IMR-90 (cell line): ENCODE data around the gene ORAI3. TPM values are rescaled to one million over a fixed set of nuclear protein-coding genes. Genes with fewer than 3 reads are reported as not detected.

ENCODE experiments used
- ATAC-seq: fragments of 200-7000 bp; cut with Tn5 transposase; 2 replicates; pipeline ENCODE4 v1.9.1; 2020; ENCODE audit warnings: low read depth, mild to moderate bottlenecking, moderate library complexity
- BruUV-seq: library from RNA; stranded (reverse); fragments of 400-500 nt; replicated peaks from 2 replicates; lab custom pipeline; 2021; lab: Mats Ljungman, UMichigan
- CTCF ChIA-PET: fragments of 300-600 bp; formaldehyde crosslinking; extraction: SDS; loops from one replicate; lab custom pipeline; 2021; ENCODE audit warnings: antibody characterized with exemption; lab: Yijun Ruan, JAX
- POLR2A ChIA-PET: fragments of 300-600 bp; sonication (Branson Sonifier 250); formaldehyde crosslinking; loops from one replicate; lab custom pipeline; 2022; ENCODE audit warnings: antibody characterized with exemption; ENCODE audit not compliant: unreplicated experiment; lab: Charles Lee
- DNase-seq: peaks from one replicate; pipeline ENCODE4 v3.0.0; 2013
- H2AFZ ChIP-seq: replicated peaks from 2 replicates; pipeline ENCODE3; 2013; ENCODE audit warnings: low read length, mild to moderate bottlenecking; ENCODE audit not compliant: poor library complexity
- H2AK5ac ChIP-seq: 2 replicates; pipeline ENCODE4 v1.6.1; 2013; ENCODE audit warnings: low read depth, low read length, inconsistent platforms
- H2AK9ac ChIP-seq: replicated peaks from 2 replicates; pipeline ENCODE3; 2013; ENCODE audit warnings: mild to moderate bottlenecking, low read depth, low read length, moderate library complexity; ENCODE audit not compliant: poor library complexity
- H2BK120ac ChIP-seq: 2 replicates; pipeline ENCODE4 v1.6.1; 2013; ENCODE audit warnings: low read depth, low read length, inconsistent platforms
- H2BK15ac ChIP-seq: 3 replicates; pipeline ENCODE4 v1.6.1; 2013; ENCODE audit warnings: low read depth, low read length, inconsistent platforms
- H2BK20ac ChIP-seq: 2 replicates; pipeline ENCODE4 v1.6.1; 2013; ENCODE audit warnings: low read depth, mild to moderate bottlenecking, inconsistent platforms, low read length, moderate library complexity
- H2BK5ac ChIP-seq: 2 replicates; pipeline ENCODE4 v1.6.1; 2013; ENCODE audit warnings: mild to moderate bottlenecking, low read depth, low read length, inconsistent platforms; ENCODE audit not compliant: poor library complexity, severe bottlenecking
- H3K14ac ChIP-seq: replicated peaks from 2 replicates; pipeline ENCODE4 v1.6.1; 2013; ENCODE audit warnings: low read depth, low read length, inconsistent platforms
- H3K18ac ChIP-seq: 2 replicates; pipeline ENCODE4 v1.6.1; 2013; ENCODE audit warnings: low read depth, low read length, control low read depth
- H3K23ac ChIP-seq: 2 replicates; pipeline ENCODE4 v1.6.1; 2013; ENCODE audit warnings: low read depth, low read length, inconsistent platforms
- H3K27ac ChIP-seq: 2 replicates; pipeline ENCODE4 v1.5.1; 2013; ENCODE audit warnings: mild to moderate bottlenecking, control low read depth, low read length; ENCODE audit not compliant: insufficient read depth
- H3K27me3 ChIP-seq: 2 replicates; pipeline ENCODE4 v1.6.1; 2013; ENCODE audit warnings: low read length; ENCODE audit not compliant: control insufficient read depth, insufficient read depth
- H3K36me3 ChIP-seq: 2 replicates; pipeline ENCODE4 v1.6.1; 2013; ENCODE audit warnings: low read length, mixed read lengths; ENCODE audit not compliant: control insufficient read depth, insufficient read depth
- H3K4ac ChIP-seq: 2 replicates; pipeline ENCODE4 v1.6.1; 2013; ENCODE audit warnings: low read depth, low read length, inconsistent platforms
- H3K4me1 ChIP-seq: 2 replicates; pipeline ENCODE4 v1.6.1; 2013; ENCODE audit warnings: low read length, mixed read lengths; ENCODE audit not compliant: control insufficient read depth, insufficient read depth
- H3K4me2 ChIP-seq: 2 replicates; pipeline ENCODE4 v1.6.1; 2013; ENCODE audit warnings: low read depth, mild to moderate bottlenecking, control low read depth, low read length, moderate library complexity
- H3K4me3 ChIP-seq: 2 replicates; pipeline ENCODE4 v1.5.1; 2013; ENCODE audit warnings: low read depth, mild to moderate bottlenecking, control low read depth, low read length, moderate library complexity; ENCODE audit not compliant: insufficient read depth
- H3K56ac ChIP-seq: 2 replicates; pipeline ENCODE4 v1.6.1; 2013; ENCODE audit warnings: low read length, inconsistent platforms; ENCODE audit not compliant: insufficient read depth; ENCODE audit errors: extremely low read depth
- H3K79me1 ChIP-seq, 2 experiments: 2 replicates each; pipeline ENCODE4 v1.6.1; 2013; ENCODE audit warnings: low read length in 2 of 2, inconsistent platforms in 1 of 2, low read depth in 1 of 2
- H3K9ac ChIP-seq: 2 replicates; pipeline ENCODE4 v1.6.1; 2013; ENCODE audit warnings: low read depth, low read length, control low read depth
- H3K9me1 ChIP-seq: 2 replicates; pipeline ENCODE4 v1.6.1; 2013; ENCODE audit warnings: low read length, inconsistent platforms; ENCODE audit not compliant: insufficient read depth
- H3K9me3 ChIP-seq: 2 replicates; pipeline ENCODE4 v1.6.1; 2013; ENCODE audit warnings: low read length; ENCODE audit not compliant: control insufficient read depth, insufficient read depth
- H4K20me1 ChIP-seq: 2 replicates; pipeline ENCODE4 v1.6.1; 2013; ENCODE audit warnings: low read length, inconsistent platforms; ENCODE audit not compliant: insufficient read depth
- H4K5ac ChIP-seq: 2 replicates; pipeline ENCODE4 v1.6.1; 2013; ENCODE audit warnings: mild to moderate bottlenecking, low read depth, low read length, control low read depth
- H4K8ac ChIP-seq, 2 experiments: 2 replicates each; pipeline ENCODE4 v1.6.1; 2013; ENCODE audit warnings: low read depth in 2 of 2, low read length in 2 of 2, control low read depth in 1 of 2, inconsistent platforms in 1 of 2
- H4K91ac ChIP-seq: 2 replicates; pipeline ENCODE4 v1.6.1; 2013; ENCODE audit warnings: low read depth, low read length, inconsistent platforms; ENCODE audit not compliant: insufficient read depth
- BHLHE40 ChIP-seq: fragments of 150-350 bp; IDR thresholded peaks from 2 replicates; pipeline ENCODE4 v1.6.1; 2016; ENCODE audit warnings: mild to moderate bottlenecking, low read depth, low read length
- MAFK ChIP-seq: IDR thresholded peaks from 2 replicates; pipeline ENCODE4 v1.6.1; 2012; ENCODE audit warnings: low read depth, low read length, improper control_type of control experiment
- MXI1 ChIP-seq: IDR thresholded peaks from 2 replicates; pipeline ENCODE4 v1.6.1; 2012; ENCODE audit warnings: low read depth, mild to moderate bottlenecking, low read length, moderate library complexity, borderline replicate concordance
- NFE2L2 ChIP-seq: fragments of 150-350 bp; IDR thresholded peaks from 2 replicates; pipeline ENCODE4 v1.6.1; 2016; ENCODE audit warnings: low read depth, mild to moderate bottlenecking, low read length
- RCOR1 ChIP-seq: IDR thresholded peaks from 2 replicates; pipeline ENCODE4 v1.6.1; 2012; ENCODE audit warnings: mild to moderate bottlenecking, low read length, improper control_type of control experiment; ENCODE audit not compliant: insufficient replicate concordance
- USF2 ChIP-seq: fragments of 150-350 bp; IDR thresholded peaks from 2 replicates; pipeline ENCODE4 v1.6.1; 2017; ENCODE audit warnings: mild to moderate bottlenecking, antibody characterized with exemption, low read length, low read depth
- WGBS, 2 experiments: methylation state at CpG; one replicate each; pipeline versions ENCODE4 v1.1.5 to v1.1.7; 2013; ENCODE audit warnings: missing lambda C conversion rate in 2 of 2; ENCODE audit not compliant: insufficient read length in 1 of 2; ENCODE audit errors: extremely low coverage in 2 of 2; 5-methylcytosine and 5-hydroxymethylcytosine counted together
- dilution Hi-C: fragments of 300-500 bp; cut with HindIII; formaldehyde crosslinking; loops from one replicate; pipeline ENCODE4 v1.14.3; 2018; ENCODE audit warnings: low sequenced_read_pairs; ENCODE audit not compliant: unreplicated experiment
- in situ Hi-C: fragments of 300-500 bp; cut with MboI; formaldehyde crosslinking; loops from 3 replicates; pipeline ENCODE4 v1.14.3; 2019; ENCODE audit warnings: low sequenced_read_pairs, inconsistent platforms, mixed read lengths
- intact Hi-C: fragments of 100-400 bp; cut with micrococcal nuclease; formaldehyde crosslinking; loops from 2 replicates; pipeline ENCODE4 v1.10.0; 2022
- polyA plus RNA-seq, 3 experiments: library from polyadenylated mRNA; depleted of rRNA; stranded (reverse); fragments of >200 nt; gene quantifications; 2 replicates each; pipeline ENCODE4 v1.2.3, GENCODE V29; 2012; ENCODE audit warnings: low replicate concordance in 1 of 3
- total RNA-seq: library from RNA; depleted of rRNA; stranded (reverse); fragments of >200 nt; gene quantifications from 2 replicates; pipeline ENCODE4 v1.2.3, GENCODE V29; 2012

Gene ORAI3
- total and polyA plus RNA-seq, 2 of the 4 experiments (the other 2 are of a cell fraction): 6.8 to 16.9 TPM

GRCh38 chr16:30924076-30924912 is 24.6 kb upstream of the ORAI3 start:
- H4K20me1 ChIP-seq: peaks cover 4% of the 10 kb centered on the region; the same call in 1 of the 2 replicates
- no peak overlapping the region for H2BK20ac ChIP-seq
- peak overlapping the region; percentile 9; the same call in 1 of the 2 replicates for H2AK5ac ChIP-seq
- no peak overlapping the region for H3K18ac ChIP-seq
- dilution Hi-C loops: no loop called here
- peak overlapping the region; percentile 98 for H2AK9ac ChIP-seq
- no peak overlapping the region for H4K5ac ChIP-seq
- H3K36me3 ChIP-seq: peaks cover 17% of the 10 kb centered on the region; the same call in 1 of the 2 replicates
- peak overlapping the region; percentile 13; the same call in 1 of the 2 replicates for H3K4ac ChIP-seq
- H3K14ac ChIP-seq: peak overlapping the region; percentile 50
- no peak overlapping the region for H3K56ac ChIP-seq
- peak overlapping the region; percentile 53 for H3K4me3 ChIP-seq
- H2BK120ac ChIP-seq: no peak overlapping the region
- H3K9ac ChIP-seq: peak overlapping the region; percentile 69
- H3K4me2 ChIP-seq: peak overlapping the region; percentile 83
- H2BK15ac ChIP-seq: no peak overlapping the region
- ChIA-PET POLR2A (interaction anchor here (0.6 to 1.0 kb wide), 2 partner anchors 22 to 50 kb away, joined by 3 to 4 read pairs; no protein-coding TSS in a partner anchor), CTCF (interaction anchor here (1.1 to 1.5 kb wide), 2 partner anchors 18 kb away, joined by 4 read pairs; no protein-coding TSS in a partner anchor)
- intact Hi-C loops: loop anchor here (5.0 kb wide), 2 partner anchors 162 to 227 kb away; partner anchors contain the start of genes CFAP119, RNF40 and SRCAP
- peak overlapping the region; percentile 83 for H2AFZ ChIP-seq
- H3K4me1 ChIP-seq: peaks cover 2% of the 10 kb centered on the region; the same call in 1 of the 2 replicates
- WGBS, 2 experiments: 4% methylated on average over 8 of the region's 53 CpGs; no CpG with 5 or more reads in 1 of the 2 experiments
- no peaks in the 10 kb centered on the region for H3K9me3 ChIP-seq
- peak overlapping the region; percentile 21; the same call in 1 of the 2 replicates for H3K27ac ChIP-seq
- no TSS peak for BruUV-seq
- in situ Hi-C loops: no loop called here
- no peak overlapping the region for H2BK5ac ChIP-seq
- no peaks in the 10 kb centered on the region for H3K9me1 ChIP-seq
- ATAC-seq: no peak
- H4K8ac ChIP-seq: peak overlapping the region in 1 of 2 experiments; percentile 39; a peak in 1 of 4 replicates
- peak overlapping the region; percentile 29; the same call in 1 of the 2 replicates for H4K91ac ChIP-seq
- H3K23ac ChIP-seq: peak overlapping the region; percentile 53; the same call in 1 of the 2 replicates
- H3K27me3 ChIP-seq: no peaks in the 10 kb centered on the region
- peaks cover 4 to 49% of the 10 kb centered on the region in 2 experiments; a peak in 2 of 4 replicates for H3K79me1 ChIP-seq
- DNase-seq: no peak
- TF ChIP-seq NFE2L2 (no peak), RCOR1 (no peak), MXI1 (peak; percentile 84; the same call in 1 of the 2 replicates), BHLHE40 (no peak), USF2 (no peak), MAFK (no peak)
